PFSK-1 (cell line): Measurements from ENCODE around the gene NT5C3B.

Source experiments
- FOXP2 ChIP-seq: optimal IDR thresholded peaks from 2 replicates; pipeline ENCODE3; 2011; ENCODE audit warnings: borderline replicate concordance, control low read depth, inconsistent platforms; ENCODE audit not compliant: insufficient read depth; ENCODE audit errors: extremely low read length, extremely low read depth
- POLR2AphosphoS5 ChIP-seq: IDR thresholded peaks from 2 replicates; pipeline ENCODE4 v1.6.1; 2012; ENCODE audit warnings: low read depth, mild to moderate bottlenecking, control low read depth, low read length, moderate library complexity
- REST ChIP-seq, 2 experiments: IDR thresholded peaks; 2 replicates each; pipeline versions ENCODE4 v1.6.1 to v1.8.0; 2011 to 2012; ENCODE audit warnings: low read depth in 2 of 2, low read length in 2 of 2, control low read depth in 1 of 2, inconsistent platforms in 1 of 2, mild to moderate bottlenecking in 1 of 2, moderate library complexity in 1 of 2; ENCODE audit not compliant: insufficient read depth in 1 of 2
- SIN3A ChIP-seq: IDR thresholded peaks from 2 replicates; pipeline ENCODE4 v1.6.1; 2012; ENCODE audit warnings: mild to moderate bottlenecking, low read length, moderate library complexity, borderline replicate concordance; ENCODE audit not compliant: insufficient read depth
- TAF1 ChIP-seq: IDR thresholded peaks from 2 replicates; pipeline ENCODE4 v1.6.1; 2012; ENCODE audit warnings: low read length, control low read depth, borderline replicate concordance; ENCODE audit not compliant: insufficient read depth

Gene NT5C3B

GRCh38 chr17:41873559-41874292, 37.7 kb upstream of the NT5C3B start:
- no peak for TF ChIP-seq SIN3A
- TF ChIP-seq POLR2AphosphoS5 = no peak
- TF ChIP-seq TAF1 = no peak
- TF ChIP-seq FOXP2 = no peak
- TF ChIP-seq REST (IDR thresholded peaks at IDR 0.05; ENCODE audit: insufficient read depth in 1 of 2, low read depth in 2 of 2, low read length in 2 of 2) = no peak

- TF ChIP-seq POLR2AphosphoS5 (0 out of 2 replicates have a peak, but pooled peaks have one; percentile 18), FOXP2 (no peak), TAF1 (no peak), REST (IDR thresholded peaks at IDR 0.05; ENCODE audit: insufficient read depth in 1 of 2, low read depth in 2 of 2, low read length in 2 of 2) (no peak), SIN3A (no peak)
Measured at GRCh38 chr17:41871789-41872188, 35.8 kb upstream of the NT5C3B start.

GRCh38 chr17:41870627-41871026, 34.6 kb upstream of the NT5C3B start:
- TF ChIP-seq FOXP2 (no peak), POLR2AphosphoS5 (no peak), SIN3A (no peak), REST (IDR thresholded peaks at IDR 0.05; ENCODE audit: insufficient read depth in 1 of 2, low read depth in 2 of 2, low read length in 2 of 2) (no peak), TAF1 (no peak)

GRCh38 chr17:41870097-41870496, 34.1 kb upstream of the NT5C3B start:
- TF ChIP-seq FOXP2 (no peak), SIN3A (no peak), REST (IDR thresholded peaks at IDR 0.05; ENCODE audit: insufficient read depth in 1 of 2, low read depth in 2 of 2, low read length in 2 of 2) (no peak), POLR2AphosphoS5 (no peak), TAF1 (no peak)

- TF ChIP-seq REST (IDR thresholded peaks at IDR 0.05; ENCODE audit: insufficient read depth in 1 of 2, low read depth in 2 of 2, low read length in 2 of 2) (no peak), POLR2AphosphoS5 (no peak), TAF1 (no peak), SIN3A (no peak), FOXP2 (no peak)
Measured at GRCh38 chr17:41869426-41869825, 33.4 kb upstream of the NT5C3B start.
